Calu3 (cell line): Measurements from ENCODE around the gene PSMB3. TPM values are rescaled to one million over a fixed set of nuclear protein-coding genes. Genes with fewer than 3 reads are reported as not detected.
A peak's percentile ranks its signal among the peaks of the same experiment; 100 is the strongest.

ENCODE experiments used
- BruUV-seq: library from RNA; stranded (reverse); fragments of 400-500 nt; replicated peaks from 2 replicates; lab custom pipeline; 2021; lab: Mats Ljungman, UMichigan
- CTCF ChIA-PET: fragments of 300-600 bp; sonication (Branson Sonifier 250); formaldehyde crosslinking; loops from one replicate; lab custom pipeline; 2022; ENCODE audit warnings: antibody characterized with exemption; lab: Charles Lee
- DNase-seq: peaks from one replicate; pipeline ENCODE4 v3.0.0; 2022
- H3K27ac Mint-ChIP-seq: one replicate; pipeline ENCODE4 v1.8.0; 2022; ENCODE audit warnings: mixed read lengths; ENCODE audit not compliant: unreplicated experiment
- H3K27me3 Mint-ChIP-seq: one replicate; pipeline ENCODE4 v1.8.0; 2022; ENCODE audit warnings: mixed read lengths; ENCODE audit not compliant: unreplicated experiment
- H3K36me3 Mint-ChIP-seq: one replicate; pipeline ENCODE4 v1.8.0; 2022; ENCODE audit warnings: mild to moderate bottlenecking, moderate library complexity, mixed read lengths; ENCODE audit not compliant: insufficient read depth, unreplicated experiment
- H3K4me1 Mint-ChIP-seq: one replicate; pipeline ENCODE4 v1.8.0; 2022; ENCODE audit warnings: mild to moderate bottlenecking, low read depth, mixed read lengths; ENCODE audit not compliant: unreplicated experiment
- H3K4me3 Mint-ChIP-seq: one replicate; pipeline ENCODE4 v1.8.0; 2022; ENCODE audit warnings: mild to moderate bottlenecking, low read depth, moderate library complexity, mixed read lengths; ENCODE audit not compliant: unreplicated experiment
- H3K9me3 Mint-ChIP-seq: one replicate; pipeline ENCODE4 v1.8.0; 2022; ENCODE audit warnings: low read depth, mixed read lengths; ENCODE audit not compliant: unreplicated experiment
- CTCF ChIP-seq: fragments of 200-600 bp; IDR thresholded peaks from one replicate; pipeline ENCODE4 v1.8.0; 2022; ENCODE audit warnings: antibody characterized with exemption; ENCODE audit not compliant: unreplicated experiment
- intact Hi-C: fragments of 100-400 bp; cut with micrococcal nuclease; formaldehyde crosslinking; loops from one replicate; pipeline ENCODE4 v1.10.0; 2022; ENCODE audit not compliant: unreplicated experiment
- total RNA-seq: library from RNA; stranded (reverse); gene quantifications from 2 replicates; pipeline ENCODE4 v1.2.3, GENCODE V29; 2022

Gene PSMB3
- total RNA-seq, 1 experiment from 2014 or later: 935 TPM

GRCh38 chr17:38797158-38797490, 44.6 kb downstream of the PSMB3 start:
- intact Hi-C loops: no loop called here
- no peak overlapping the region for H3K27ac Mint-ChIP-seq
- no peaks in the 10 kb centered on the region for H3K9me3 Mint-ChIP-seq
- no peak for TF ChIP-seq CTCF
- peaks cover 39% of the 10 kb centered on the region for H3K4me1 Mint-ChIP-seq
- BruUV-seq: no TSS peak
- no peaks in the 10 kb centered on the region for H3K27me3 Mint-ChIP-seq
- peak overlapping the region; percentile 83 for H3K4me3 Mint-ChIP-seq
- no peak for DNase-seq
- CTCF ChIA-PET: interaction anchor here (0.5 kb wide), 1 partner anchor 116 kb away, joined by 4 read pairs; no protein-coding TSS in a partner anchor
- H3K36me3 Mint-ChIP-seq: peaks cover 66% of the 10 kb centered on the region

- TF ChIP-seq CTCF: no peak
- peak overlapping the region; percentile 83 for H3K4me3 Mint-ChIP-seq
- intact Hi-C loops: no loop called here
- DNase-seq: no peak
- H3K27me3 Mint-ChIP-seq: no peaks in the 10 kb centered on the region
- H3K27ac Mint-ChIP-seq: peak overlapping the region; percentile 78
- no peaks in the 10 kb centered on the region for H3K9me3 Mint-ChIP-seq
- no TSS peak for BruUV-seq
- H3K36me3 Mint-ChIP-seq: peaks cover 73% of the 10 kb centered on the region
- CTCF ChIA-PET: interaction anchor here (0.6 to 1.4 kb wide), 4 partner anchors 9 to 377 kb away, joined by 3 to 4 read pairs (median 3); no protein-coding TSS in a partner anchor
- peaks cover 39% of the 10 kb centered on the region for H3K4me1 Mint-ChIP-seq
Observed at GRCh38 chr17:38797828-38798227, 45.3 kb downstream of the PSMB3 start.

- peak overlapping the region; percentile 78 for H3K27ac Mint-ChIP-seq
- TF ChIP-seq CTCF: peak; percentile 32
- H3K4me3 Mint-ChIP-seq: peak overlapping the region; percentile 83
- CTCF ChIA-PET: interaction anchor here (0.6 to 1.4 kb wide), 7 partner anchors 8 to 436 kb away, joined by 3 to 6 read pairs (median 3); no protein-coding TSS in a partner anchor
- BruUV-seq: no TSS peak
- intact Hi-C loops: no loop called here
- H3K27me3 Mint-ChIP-seq: no peaks in the 10 kb centered on the region
- H3K9me3 Mint-ChIP-seq: no peaks in the 10 kb centered on the region
- peaks cover 83% of the 10 kb centered on the region for H3K36me3 Mint-ChIP-seq
- H3K4me1 Mint-ChIP-seq: peaks cover 39% of the 10 kb centered on the region
- DNase-seq: no peak
Observed at GRCh38 chr17:38798614-38799500, 46.3 kb downstream of the PSMB3 start.

GRCh38 chr17:38799501-38800236, 47.1 kb downstream of the PSMB3 start, which contains the start of gene PIP4K2B:
Gene PIP4K2B, minus strand, starts transcription at chr17:38799556. Its CDS starts 132 bp downstream, at chr17:38799424.
- peaks cover 85% of the 10 kb centered on the region for H3K36me3 Mint-ChIP-seq
- H3K9me3 Mint-ChIP-seq: no peaks in the 10 kb centered on the region
- intact Hi-C loops: loop anchor here (5.0 kb wide), 1 partner anchor 353 kb away; the partner anchor contains the start of gene PLXDC1
- no peaks in the 10 kb centered on the region for H3K27me3 Mint-ChIP-seq
- no TSS peak for BruUV-seq
- peak within 1 kb of the TSS; percentile 78 for H3K27ac Mint-ChIP-seq
- CTCF ChIA-PET: interaction anchor here (0.6 to 1.4 kb wide), 8 partner anchors 8 to 365 kb away, joined by 3 to 6 read pairs (median 4); no protein-coding TSS in a partner anchor
- peak within 1 kb of the TSS; percentile 83 for H3K4me3 Mint-ChIP-seq
- no peak for TF ChIP-seq CTCF
- DNase-seq: peak; percentile 100
- H3K4me1 Mint-ChIP-seq: peaks cover 39% of the 10 kb centered on the region
